ENCODE measurements around the gene IPCEF1.

IPCEF1 gene

GRCh38 chr6:154289818-154290508 lies 66.6 kb downstream of the IPCEF1 start:
- DNase-seq, result no peak

DNA sequence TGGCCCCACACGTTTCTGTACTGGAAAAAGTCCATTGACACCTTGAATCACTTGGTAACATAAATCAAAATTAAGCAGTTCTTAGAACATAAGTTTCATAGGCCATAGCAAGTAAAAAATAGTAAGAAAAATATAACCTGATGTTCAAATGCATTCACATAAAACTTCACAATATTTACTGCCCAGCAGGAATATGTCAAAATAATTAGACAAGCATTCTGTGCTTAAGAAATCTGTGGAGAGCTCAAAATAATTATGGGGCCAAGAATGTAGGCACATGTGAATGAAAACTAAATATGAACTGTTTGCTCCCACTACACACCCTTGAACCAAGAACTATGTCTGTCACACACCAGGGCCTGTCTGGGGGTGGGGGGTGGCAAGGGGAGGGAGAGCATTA lies 70.8 kb downstream of the IPCEF1 start:
- DNase-seq, result no peak

DNA sequence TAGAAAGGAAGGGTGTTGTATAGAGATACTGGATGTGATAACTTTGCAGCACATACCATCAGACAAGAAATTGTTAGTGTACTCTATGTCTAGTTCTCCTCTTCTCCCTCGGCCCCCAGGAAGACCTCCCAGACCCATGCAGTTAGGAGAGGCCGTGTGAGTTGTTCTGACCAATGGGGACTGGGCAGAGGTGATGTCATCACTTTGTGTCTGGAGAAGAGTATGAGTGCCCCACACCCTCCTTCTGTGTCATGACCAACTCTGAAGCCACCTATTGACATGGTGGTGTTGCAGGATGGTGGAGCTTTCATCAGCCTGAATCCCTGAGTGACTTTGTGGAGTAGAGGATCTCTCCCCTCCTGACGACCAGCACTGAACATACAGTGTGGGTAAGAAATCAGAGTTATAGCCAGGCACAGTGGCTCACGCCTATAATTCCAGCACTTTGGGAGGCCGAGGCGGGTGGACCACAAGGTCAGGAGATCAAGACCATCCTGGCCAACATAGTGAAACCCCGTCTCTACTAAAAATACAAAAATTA lies 72.2 kb downstream of the IPCEF1 start:
- DNase-seq, result no peak

DNA sequence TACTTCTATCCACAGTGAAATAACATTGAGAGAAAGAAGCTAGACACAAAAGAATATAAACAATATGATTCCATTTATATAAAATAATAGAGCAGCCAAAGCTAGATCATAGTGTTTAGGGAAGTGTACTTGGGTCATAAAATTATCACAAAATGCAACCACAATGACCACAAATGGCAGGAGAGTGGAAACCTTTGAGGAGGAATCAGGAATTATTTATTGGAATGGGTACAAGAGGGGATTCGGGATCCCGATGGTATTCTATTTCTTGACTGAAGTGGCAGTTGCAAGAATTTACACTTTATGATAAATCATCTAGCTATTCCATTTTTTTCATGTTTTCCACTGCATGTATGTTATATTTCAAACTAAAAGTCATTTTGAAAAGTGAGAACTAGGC lies 76.1 kb downstream of the IPCEF1 start:
- no peak for DNase-seq

DNA sequence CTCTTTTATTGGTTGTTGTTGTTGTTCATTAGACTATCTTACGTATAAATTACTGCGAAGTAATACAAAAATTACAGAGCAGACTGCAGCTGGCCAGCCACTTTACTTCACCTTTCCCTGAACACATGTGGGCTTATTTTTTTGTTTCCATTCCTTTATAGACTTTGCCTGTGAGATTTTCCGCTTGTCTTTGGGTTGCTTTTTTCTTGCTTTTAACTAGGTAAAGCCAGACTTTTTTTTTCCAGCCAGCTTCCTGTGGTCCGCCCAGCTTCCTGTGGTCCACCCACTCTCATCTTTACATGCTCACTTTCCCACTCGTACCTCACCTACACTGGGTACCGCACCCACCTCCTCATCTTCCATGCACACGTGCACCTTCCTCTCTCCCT lies 79.0 kb downstream of the IPCEF1 start:
- DNase-seq, result no peak

- peak; percentile 53 for DNase-seq
These were observed 79.6 kb downstream of the IPCEF1 start for GRCh38 chr6:154276810-154277628.

DNA sequence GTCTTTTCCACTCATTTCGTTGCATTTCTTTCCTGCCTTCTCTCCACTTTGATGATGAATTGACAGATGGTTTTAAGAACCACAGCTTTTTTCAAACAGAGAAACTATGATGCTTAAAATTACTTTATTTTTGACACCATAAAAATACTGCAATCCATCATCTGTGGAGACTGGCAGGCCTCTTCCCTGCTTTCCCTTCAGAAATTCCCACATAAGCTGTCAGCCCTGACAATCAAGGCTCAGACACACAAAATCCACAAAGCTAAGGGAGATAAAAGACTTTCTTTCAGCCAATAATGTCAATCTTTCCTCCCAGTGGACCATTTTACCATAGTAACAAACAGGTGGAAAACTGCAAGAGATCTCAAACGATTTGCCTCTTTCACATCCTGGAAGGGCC lies 82.4 kb downstream of the IPCEF1 start:
- DNase-seq, result no peak

GRCh38 chr6:154268486-154268885 lies 88.1 kb downstream of the IPCEF1 start:
- DNase-seq, result no peak

DNA sequence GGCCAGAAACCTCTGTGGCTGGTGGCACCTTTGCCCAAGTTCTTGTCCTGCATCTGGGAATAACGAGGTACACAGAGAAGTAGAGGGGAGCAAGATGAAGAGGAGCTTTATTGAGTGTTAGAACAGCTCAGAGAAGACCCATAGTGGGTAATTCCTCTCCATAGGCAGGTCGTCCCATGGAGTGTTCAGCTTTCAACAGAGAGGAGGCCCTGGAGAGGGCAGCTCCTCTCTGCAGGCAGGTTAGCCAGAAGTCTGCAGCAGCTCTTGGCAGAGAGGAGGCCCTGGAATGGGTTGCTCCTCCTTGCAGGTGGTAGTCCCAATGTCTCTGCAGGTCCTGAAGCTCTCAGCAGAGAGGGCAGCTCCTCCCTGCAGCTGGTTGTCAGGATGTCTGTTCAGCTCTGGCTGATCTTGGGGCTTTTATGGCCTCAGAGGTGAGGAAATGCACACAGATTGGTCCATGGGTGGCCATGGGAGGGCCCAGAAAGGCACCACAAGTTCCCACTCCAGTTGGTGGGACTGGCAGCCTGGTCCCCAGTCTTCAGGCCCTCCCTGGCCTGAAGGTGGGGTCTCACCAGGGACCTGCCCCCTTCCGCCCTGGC lies 89.0 kb downstream of the IPCEF1 start:
- no peak for DNase-seq

- DNase-seq, result no peak
These were observed 90.0 kb downstream of the IPCEF1 start for GRCh38 chr6:154266560-154267099.

- DNase-seq, result peak; percentile 33
These were observed 94.8 kb downstream of the IPCEF1 start for GRCh38 chr6:154261688-154262397.

GRCh38 chr6:154258064-154258757 lies 98.4 kb downstream of the IPCEF1 start:
- no peak for DNase-seq

GRCh38 chr6:154257067-154257466 lies 99.5 kb downstream of the IPCEF1 start:
- no peak for DNase-seq

DNA sequence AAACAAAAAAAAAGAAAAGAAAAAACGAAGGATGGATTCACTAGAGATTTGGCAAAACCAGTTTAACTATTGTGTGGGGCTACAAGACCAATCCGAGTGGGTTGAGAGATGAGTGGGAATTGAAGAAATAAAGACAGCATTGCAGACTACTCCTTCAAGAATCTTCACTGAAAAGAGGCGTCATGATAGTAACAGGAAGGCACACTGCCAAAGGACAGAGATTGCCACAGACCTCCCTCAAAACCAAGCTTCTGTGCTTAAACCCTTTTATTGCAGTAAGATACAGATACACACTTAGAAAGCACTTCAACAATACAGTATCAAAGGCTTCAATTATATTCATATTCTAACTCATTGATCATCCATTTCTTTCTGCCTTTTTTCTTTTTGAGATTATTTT lies 103.9 kb downstream of the IPCEF1 start:
- no peak for DNase-seq

- DNase-seq, result no peak
These were observed 105.5 kb downstream of the IPCEF1 start for GRCh38 chr6:154251116-154251515.

DNA sequence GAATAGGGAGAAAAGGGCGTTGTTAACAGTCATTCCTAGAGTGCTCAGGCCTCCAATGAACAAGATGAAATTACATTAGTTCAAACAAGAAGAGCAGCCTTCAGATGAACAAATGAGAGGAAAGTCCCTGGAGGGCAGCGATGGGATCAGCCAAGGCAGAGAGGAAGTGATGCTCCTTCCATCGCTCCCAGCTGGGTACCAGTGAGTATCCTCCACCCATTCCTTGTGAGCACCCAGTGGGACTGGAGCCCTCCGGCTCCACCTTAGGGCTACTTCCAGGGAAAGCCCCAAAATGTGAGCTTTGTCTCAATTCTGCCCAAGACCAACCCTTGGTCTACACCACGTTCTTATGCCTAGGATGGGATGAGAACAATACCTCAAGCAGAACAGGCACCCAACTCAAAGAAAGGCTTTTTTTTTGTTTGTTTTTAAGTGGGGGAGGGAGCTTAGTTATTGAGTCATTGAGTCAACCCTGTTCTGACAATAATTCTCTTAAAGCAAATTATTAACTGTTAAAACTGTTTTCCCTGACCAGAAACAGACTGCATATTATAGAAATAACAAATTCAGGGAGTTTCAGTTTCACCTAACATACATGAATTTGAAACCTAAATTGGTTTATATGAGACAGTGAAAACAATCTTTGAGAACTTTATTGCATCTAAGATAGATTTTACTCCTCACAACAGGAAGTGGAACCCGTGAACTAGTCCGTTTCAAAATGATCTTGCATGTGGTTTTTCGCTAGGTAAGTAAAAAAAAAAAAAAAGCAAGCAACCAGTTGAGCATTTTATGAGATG lies 106.9 kb downstream of the IPCEF1 start:
- no peak for DNase-seq

- DNase-seq, result no peak
These were observed 109.3 kb downstream of the IPCEF1 start for GRCh38 chr6:154247119-154247861.

DNA sequence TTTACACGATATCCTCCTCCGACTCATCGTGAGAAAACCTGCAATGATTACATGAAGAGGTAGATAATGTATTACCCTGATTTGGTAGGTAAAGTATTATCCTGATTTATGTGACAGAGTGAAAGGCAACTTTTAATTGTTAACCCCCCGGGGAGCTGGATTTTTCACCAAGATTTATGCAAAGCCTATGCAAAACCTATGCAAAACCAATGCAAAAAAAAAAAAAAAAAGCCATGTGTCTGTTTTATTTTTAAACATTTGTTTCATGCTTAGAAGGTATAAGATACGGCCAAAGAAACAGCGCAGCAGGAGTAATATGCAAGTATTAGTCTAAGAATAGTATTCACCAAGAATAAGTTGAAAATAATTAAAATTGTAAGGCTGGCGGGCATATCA lies 109.9 kb downstream of the IPCEF1 start:
- DNase-seq, result no peak

DNA sequence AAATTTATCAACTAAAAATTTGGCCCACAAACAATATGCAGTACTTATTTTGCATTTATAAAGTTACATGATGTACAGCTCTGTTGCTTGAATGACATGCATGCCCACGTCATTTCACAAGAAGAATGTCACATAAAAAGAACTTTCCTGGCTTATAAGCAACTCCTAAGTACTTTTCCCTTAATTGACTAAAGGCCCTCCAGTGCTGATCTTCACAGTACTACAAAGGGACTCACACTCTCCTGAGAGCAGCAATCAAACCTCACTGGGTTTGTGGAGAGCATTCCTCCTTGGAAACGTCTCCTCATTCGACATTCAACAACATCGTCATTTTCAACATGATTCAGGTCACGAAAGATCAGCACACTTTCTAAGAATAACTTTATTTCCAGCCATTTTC lies 111.1 kb downstream of the IPCEF1 start:
- DNase-seq, result no peak

Data from hematopoietic multipotent progenitor cell treated with erythropoietin and hydrocortisone succinate and interleukin-3 and kit ligand, for 8 days (in vitro differentiated cells).